ENCODE measurements around the gene DNAH9.

The DNAH9 gene

DNA sequence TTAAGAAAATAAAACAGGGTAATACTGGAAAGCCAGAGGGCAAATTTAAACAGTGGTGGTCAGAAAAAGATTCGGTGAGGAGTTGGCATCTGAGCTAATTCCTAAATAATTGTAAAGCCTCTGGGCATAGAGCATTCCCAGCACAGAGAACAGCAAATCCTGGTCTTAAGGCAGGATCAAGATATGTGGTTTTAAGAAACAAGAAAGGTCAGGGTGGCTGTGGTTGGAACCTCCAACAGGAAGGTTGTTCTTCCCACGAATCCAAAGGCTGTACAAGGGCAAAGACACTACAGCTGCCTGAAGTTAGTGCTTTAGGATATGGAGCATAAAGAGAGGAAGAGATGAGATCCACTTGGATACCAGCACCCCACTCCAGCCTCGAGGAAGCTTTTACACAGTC is 284.4 kb downstream of the DNAH9 start:
- H3K4me3 ChIP-seq (ENCODE audit: low read depth, low read length) = no peak overlapping the region
- no peak for DNase-seq (ENCODE audit: low read depth, low spot score)
- TF ChIP-seq CTCF (IDR thresholded peaks at IDR 0.05; ENCODE audit: low read depth, low read length) = no peak
- in situ Hi-C loops (cut with HindIII; ENCODE audit: low sequenced_read_pairs) = no loop called here

DNA sequence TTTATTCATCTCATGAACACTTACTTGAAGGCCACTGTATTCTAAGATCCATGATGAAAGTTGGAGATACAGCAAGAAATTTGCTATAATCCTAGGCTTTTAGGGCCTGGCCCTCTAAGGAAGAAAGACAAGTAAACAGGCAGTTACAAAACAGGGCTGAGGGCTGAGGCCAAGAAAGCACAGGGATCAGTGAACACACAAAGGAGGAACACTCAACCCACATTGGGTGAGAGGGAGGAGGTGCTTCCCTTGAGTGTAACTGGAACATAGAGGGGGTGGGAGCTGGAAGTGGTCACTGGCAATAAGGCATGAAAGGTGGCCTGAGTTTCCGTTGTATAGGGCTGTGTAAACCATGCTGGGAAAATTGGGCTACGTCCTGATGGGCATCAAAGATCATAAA is 286.8 kb downstream of the DNAH9 start:
- in situ Hi-C loops (cut with HindIII; ENCODE audit: low sequenced_read_pairs) = no loop called here
- TF ChIP-seq CTCF (IDR thresholded peaks at IDR 0.05; ENCODE audit: low read depth, low read length) = no peak
- no peak for DNase-seq (ENCODE audit: low read depth, low spot score)
- H3K4me3 ChIP-seq (ENCODE audit: low read depth, low read length) = no peak overlapping the region

DNA sequence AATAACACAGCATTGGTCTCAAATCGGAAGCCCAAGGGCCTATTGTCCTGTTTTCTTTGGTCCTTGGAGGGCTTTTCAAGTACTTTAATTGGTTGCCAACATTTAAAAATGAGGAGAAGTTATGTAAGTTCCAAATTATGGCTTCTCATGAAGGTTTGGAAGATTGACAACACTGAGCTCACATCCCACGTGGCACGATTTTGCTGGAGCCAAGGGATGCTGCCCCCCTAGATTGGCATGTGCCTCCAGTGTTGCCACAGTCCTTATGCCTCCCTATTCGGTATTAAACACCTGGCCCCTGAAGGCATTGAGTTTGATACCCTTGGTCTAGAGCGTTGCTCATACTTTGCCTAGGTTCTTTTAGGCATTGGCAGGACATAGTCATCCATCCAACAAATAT is 291.0 kb downstream of the DNAH9 start:
- no peak overlapping the region for H3K4me3 ChIP-seq (ENCODE audit: low read depth, low read length)
- in situ Hi-C loops (cut with HindIII; ENCODE audit: low sequenced_read_pairs) = no loop called here
- TF ChIP-seq CTCF (IDR thresholded peaks at IDR 0.05; ENCODE audit: low read depth, low read length) = no peak

DNA sequence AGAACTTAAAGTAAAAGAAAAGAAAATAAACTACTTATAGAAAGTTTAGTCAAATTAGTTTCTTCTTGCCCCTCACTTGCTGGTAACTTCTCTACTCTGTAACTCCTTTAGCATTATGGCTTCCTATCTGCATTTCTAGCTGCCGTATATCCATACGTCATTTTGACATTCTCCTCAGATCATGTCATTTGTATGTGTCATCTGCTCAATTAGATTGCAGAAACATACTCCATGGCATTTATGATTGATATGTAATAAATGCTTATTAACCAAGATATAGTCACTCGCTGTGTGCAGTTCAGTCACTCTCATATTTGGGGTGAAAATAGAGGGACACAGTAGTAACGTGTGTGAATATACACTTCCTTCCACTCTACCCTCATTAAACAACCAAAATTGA is 295.6 kb downstream of the DNAH9 start:
- no peak for DNase-seq (ENCODE audit: low read depth, low spot score)
- TF ChIP-seq CTCF (IDR thresholded peaks at IDR 0.05; ENCODE audit: low read depth, low read length) = no peak
- in situ Hi-C loops (cut with HindIII; ENCODE audit: low sequenced_read_pairs) = no loop called here
- no peak overlapping the region for H3K4me3 ChIP-seq (ENCODE audit: low read depth, low read length)

More for the DNA sequence above, 291.0 kb downstream of the DNAH9 start:
- no peak for DNase-seq (ENCODE audit: low read depth, low spot score)

GRCh38 chr17:11896199-11896598 is 297.9 kb downstream of the DNAH9 start:
- DNase-seq (ENCODE audit: low read depth, low spot score) = no peak
- no peak for TF ChIP-seq CTCF (IDR thresholded peaks at IDR 0.05; ENCODE audit: low read depth, low read length)
- in situ Hi-C loops (cut with HindIII; ENCODE audit: low sequenced_read_pairs) = no loop called here
- H3K4me3 ChIP-seq (ENCODE audit: low read depth, low read length) = no peak overlapping the region

- no peak for DNase-seq (ENCODE audit: low read depth, low spot score)
- TF ChIP-seq CTCF (IDR thresholded peaks at IDR 0.05; ENCODE audit: low read depth, low read length) = no peak
- in situ Hi-C loops (cut with HindIII; ENCODE audit: low sequenced_read_pairs) = no loop called here
- H3K4me3 ChIP-seq (ENCODE audit: low read depth, low read length) = no peak overlapping the region
These were observed 300.4 kb downstream of the DNAH9 start for GRCh38 chr17:11898526-11899235.
